Parathyroid adenoma (tissue), 2 donors: ENCODE results near the gene KPNA3.

Source experiments
- H2AFZ ChIP-seq: fragments of 300-600 bp; sonication (generic); one replicate; pipeline ENCODE4 v1.7.0; 2017; ENCODE audit warnings: antibody characterized with exemption, mild to moderate bottlenecking
- H3K27ac ChIP-seq: fragments of 300-600 bp; sonication (generic); one replicate; pipeline ENCODE4 v1.7.0; 2017
- H3K27me3 ChIP-seq: fragments of 300-600 bp; sonication (generic); one replicate; pipeline ENCODE4 v1.7.0; 2017; ENCODE audit warnings: low read length; ENCODE audit not compliant: control insufficient read depth, insufficient read depth
- H3K36me3 ChIP-seq: fragments of 300-600 bp; sonication (generic); one replicate; pipeline ENCODE4 v1.7.0; 2017; ENCODE audit warnings: low read length; ENCODE audit not compliant: control insufficient read depth, insufficient read depth
- H3K4me1 ChIP-seq: fragments of 300-600 bp; sonication (generic); one replicate; pipeline ENCODE4 v1.7.0; 2017; ENCODE audit warnings: control low read depth
- H3K4me2 ChIP-seq: fragments of 300-600 bp; sonication (generic); one replicate; pipeline ENCODE4 v1.7.0; 2017; ENCODE audit warnings: low read length
- H3K4me3 ChIP-seq: fragments of 300-600 bp; sonication (generic); one replicate; pipeline ENCODE4 v1.7.0; 2017; ENCODE audit warnings: low read depth, low read length
- H3K79me2 ChIP-seq: fragments of 300-600 bp; sonication (generic); one replicate; pipeline ENCODE4 v1.7.0; 2017; ENCODE audit warnings: control low read depth
- H3K9ac ChIP-seq: fragments of 300-600 bp; sonication (generic); one replicate; pipeline ENCODE4 v1.7.0; 2017; ENCODE audit warnings: mild to moderate bottlenecking
- H3K9me3 ChIP-seq: fragments of 300-600 bp; sonication (generic); one replicate; pipeline ENCODE4 v1.7.0; 2017; ENCODE audit warnings: low read length; ENCODE audit not compliant: control insufficient read depth
- TF ChIP-seq, protein P1 (sequence below): fragments of 300-600 bp; sonication (generic); IDR thresholded peaks from one replicate; pipeline ENCODE4 v1.7.0; 2017; ENCODE audit warnings: antibody characterized with exemption, mild to moderate bottlenecking
- donor health status: primary hyperparathyroidism.

KPNA3 gene

DNA sequence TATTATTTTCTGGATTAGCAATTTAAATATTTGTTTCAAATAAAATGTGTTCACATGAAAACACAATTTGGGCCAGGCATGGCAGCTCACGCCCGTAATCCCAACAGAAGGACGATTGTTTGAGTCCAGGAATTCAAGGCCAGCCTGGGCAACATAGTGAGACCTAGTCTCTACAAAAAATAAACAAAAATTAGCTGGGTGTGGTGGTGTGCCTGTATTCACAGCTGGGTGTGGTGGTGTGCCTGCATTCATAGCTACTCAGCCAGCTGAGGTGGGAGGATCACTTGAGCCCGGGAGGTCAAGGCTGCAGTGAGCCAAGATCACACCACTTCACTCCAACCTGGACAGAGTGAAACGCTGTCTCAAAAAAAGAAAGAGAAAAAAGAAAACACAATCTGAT lies 46.4 kb downstream of the KPNA3 start:
- Histone ChIP-seq H3K4me2 (no peak overlapping the region), H3K9ac (no peak overlapping the region), H3K27ac (no peak overlapping the region), H3K9me3 (no peaks in the 10 kb centered on the region), H3K79me2 (no peaks in the 10 kb centered on the region), H3K27me3 (no peaks in the 10 kb centered on the region), H3K4me1 (no peaks in the 10 kb centered on the region), H2AFZ (no peak overlapping the region), H3K4me3 (no peak overlapping the region), H3K36me3 (no peaks in the 10 kb centered on the region)
- TF ChIP-seq, protein P1, sequence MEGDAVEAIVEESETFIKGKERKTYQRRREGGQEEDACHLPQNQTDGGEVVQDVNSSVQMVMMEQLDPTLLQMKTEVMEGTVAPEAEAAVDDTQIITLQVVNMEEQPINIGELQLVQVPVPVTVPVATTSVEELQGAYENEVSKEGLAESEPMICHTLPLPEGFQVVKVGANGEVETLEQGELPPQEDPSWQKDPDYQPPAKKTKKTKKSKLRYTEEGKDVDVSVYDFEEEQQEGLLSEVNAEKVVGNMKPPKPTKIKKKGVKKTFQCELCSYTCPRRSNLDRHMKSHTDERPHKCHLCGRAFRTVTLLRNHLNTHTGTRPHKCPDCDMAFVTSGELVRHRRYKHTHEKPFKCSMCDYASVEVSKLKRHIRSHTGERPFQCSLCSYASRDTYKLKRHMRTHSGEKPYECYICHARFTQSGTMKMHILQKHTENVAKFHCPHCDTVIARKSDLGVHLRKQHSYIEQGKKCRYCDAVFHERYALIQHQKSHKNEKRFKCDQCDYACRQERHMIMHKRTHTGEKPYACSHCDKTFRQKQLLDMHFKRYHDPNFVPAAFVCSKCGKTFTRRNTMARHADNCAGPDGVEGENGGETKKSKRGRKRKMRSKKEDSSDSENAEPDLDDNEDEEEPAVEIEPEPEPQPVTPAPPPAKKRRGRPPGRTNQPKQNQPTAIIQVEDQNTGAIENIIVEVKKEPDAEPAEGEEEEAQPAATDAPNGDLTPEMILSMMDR: no peak

DNA sequence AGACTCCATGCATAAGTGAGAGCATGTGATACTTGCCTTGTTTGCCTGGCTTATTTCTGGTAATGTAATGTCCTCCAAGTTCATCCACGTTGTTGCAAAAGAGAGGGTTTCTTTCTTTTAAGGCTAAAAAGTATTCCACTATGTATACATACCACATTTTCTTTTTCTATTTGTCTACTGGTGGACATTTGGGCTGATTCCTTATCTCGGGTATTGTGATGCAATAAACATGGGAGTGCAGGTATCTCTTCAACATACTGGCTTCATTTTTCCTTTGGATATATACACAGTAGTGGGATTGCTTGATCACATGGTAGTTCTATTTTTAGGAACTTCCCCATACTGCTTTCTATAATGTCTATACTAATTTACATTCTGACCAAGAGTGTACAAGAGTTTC lies 51.6 kb downstream of the KPNA3 start:
- Histone ChIP-seq H2AFZ (no peak overlapping the region), H3K27me3 (no peaks in the 10 kb centered on the region), H3K36me3 (no peaks in the 10 kb centered on the region), H3K9ac (no peak overlapping the region), H3K79me2 (no peaks in the 10 kb centered on the region), H3K4me3 (no peak overlapping the region), H3K27ac (no peak overlapping the region), H3K9me3 (no peaks in the 10 kb centered on the region), H3K4me1 (no peaks in the 10 kb centered on the region), H3K4me2 (no peak overlapping the region)
- TF ChIP-seq, protein P1: no peak

DNA sequence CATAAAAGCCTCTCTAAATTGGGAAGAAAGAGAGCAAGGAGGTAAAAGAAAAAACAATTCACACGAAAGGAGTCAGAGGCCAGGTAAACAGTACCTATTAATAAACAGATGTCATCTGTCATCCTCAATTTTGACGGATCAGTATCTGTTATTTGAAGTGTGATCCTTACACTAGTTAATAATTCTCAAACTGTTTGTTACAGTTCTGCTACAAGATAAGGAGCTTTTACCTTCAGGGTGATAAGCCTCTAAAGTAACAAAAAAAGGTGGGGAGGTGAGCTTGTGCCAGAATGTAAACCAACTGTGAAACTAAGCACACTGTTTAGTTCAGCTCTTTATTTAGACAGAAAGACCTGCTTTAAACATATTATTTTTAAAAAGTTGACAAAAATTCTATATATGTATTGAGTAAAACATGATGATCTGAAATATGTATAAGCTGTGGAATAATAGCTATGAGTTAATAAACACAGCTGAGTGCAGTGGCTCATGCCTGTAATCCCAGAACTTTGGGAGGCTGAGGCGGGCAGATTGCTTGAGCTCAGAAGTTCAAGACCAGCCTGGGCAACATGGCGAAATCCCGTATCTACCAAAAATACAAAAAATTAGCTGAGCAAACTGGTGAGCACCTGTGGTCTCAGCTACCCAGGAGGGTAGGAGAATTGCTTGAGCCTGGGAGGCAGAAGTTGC lies 52.8 kb downstream of the KPNA3 start:
- Histone ChIP-seq H3K36me3 (no peaks in the 10 kb centered on the region), H3K9ac (no peak overlapping the region), H3K4me3 (no peak overlapping the region), H2AFZ (no peak overlapping the region), H3K4me2 (no peak overlapping the region), H3K27me3 (no peaks in the 10 kb centered on the region), H3K9me3 (no peaks in the 10 kb centered on the region), H3K4me1 (no peaks in the 10 kb centered on the region), H3K27ac (no peak overlapping the region), H3K79me2 (no peaks in the 10 kb centered on the region)
- TF ChIP-seq, protein P1: no peak

GRCh38 chr13:49733181-49733951 lies 59.1 kb downstream of the KPNA3 start:
- Histone ChIP-seq H3K36me3 (no peaks in the 10 kb centered on the region), H3K27ac (no peak overlapping the region), H2AFZ (no peak overlapping the region), H3K9ac (no peak overlapping the region), H3K4me2 (no peak overlapping the region), H3K4me3 (no peak overlapping the region), H3K9me3 (no peaks in the 10 kb centered on the region), H3K79me2 (no peaks in the 10 kb centered on the region), H3K27me3 (no peaks in the 10 kb centered on the region), H3K4me1 (no peaks in the 10 kb centered on the region)
- TF ChIP-seq, protein P1: no peak
